GM12878 (cell line): Measurements from ENCODE around the gene CS. TPM values are rescaled to one million over a fixed set of nuclear protein-coding genes. Genes with fewer than 3 reads are reported as not detected.
A peak's percentile ranks its signal among the peaks of the same experiment; 100 is the strongest.

Experiments used
- ATAC-seq: fragments of 200-7000 bp; cut with Tn5 transposase; 3 replicates; pipeline ENCODE4 v1.9.1; 2020; ENCODE audit warnings: mild to moderate bottlenecking, moderate library complexity
- BruUV-seq: library from RNA; stranded (reverse); fragments of 400-500 nt; replicated peaks from 2 replicates; lab custom pipeline; 2021; lab: Mats Ljungman, UMichigan
- CTCF ChIA-PET: fragments of 300-600 bp; sonication (Branson Sonifier 250); formaldehyde crosslinking; extraction: SDS; loops from one replicate; lab custom pipeline; 2021; ENCODE audit warnings: inconsistent platforms; lab: Yijun Ruan, JAX
- POLR2A ChIA-PET: fragments of 350-600 bp; formaldehyde crosslinking; extraction: SDS; loops from one replicate; lab custom pipeline; 2021; ENCODE audit warnings: inconsistent platforms; lab: Charles Lee
- RAD21 ChIA-PET: fragments of 300-600 bp; sonication (Branson Sonifier 250); formaldehyde crosslinking; loops from one replicate; lab custom pipeline; 2023; ENCODE audit warnings: antibody characterized with exemption; ENCODE audit not compliant: unreplicated experiment; lab: Charles Lee
- SMC1A ChIA-PET: fragments of 300-600 bp; sonication (Branson Sonifier 250); formaldehyde crosslinking; loops from one replicate; lab custom pipeline; 2023; ENCODE audit not compliant: unreplicated experiment, uncharacterized antibody; lab: Charles Lee
- DNase-seq: peaks from one replicate; pipeline ENCODE4 v3.0.0-alpha.2; 2011; ENCODE audit warnings: low read depth, low spot score
- FAIRE-seq: peaks from 3 replicates; lab custom pipeline; 2011; peaks lifted over from hg19 to GRCh38; lab: Jason Lieb, UNC
- H2AFZ ChIP-seq: 2 replicates; pipeline ENCODE4 v1.6.0; 2011; ENCODE audit warnings: low read depth, low read length, control low read depth; ENCODE audit not compliant: control insufficient read depth
- H3K27ac ChIP-seq: 2 replicates; pipeline ENCODE4 v1.5.1; 2011; ENCODE audit warnings: control low read depth; ENCODE audit not compliant: control insufficient read depth, insufficient read depth
- H3K27me3 ChIP-seq, 2 experiments: replicated peaks in 1 of 2; 2 replicates each; pipeline versions ENCODE4 v1.6.0 to v1.6.1; 2011; ENCODE audit warnings: low read length in 1 of 2; ENCODE audit not compliant: control insufficient read depth in 2 of 2, insufficient read depth in 2 of 2
- H3K36me3 ChIP-seq, 2 experiments: 2 replicates each; pipeline ENCODE4 v1.5.1; 2011; ENCODE audit warnings: low read length in 1 of 2; ENCODE audit not compliant: control insufficient read depth in 2 of 2, insufficient read depth in 2 of 2
- H3K4me1 ChIP-seq: 2 replicates; pipeline ENCODE4 v1.6.1; 2011; ENCODE audit warnings: mild to moderate bottlenecking, low read length, moderate library complexity, mixed read lengths; ENCODE audit not compliant: control insufficient read depth, insufficient read depth
- H3K4me2 ChIP-seq: 2 replicates; pipeline ENCODE4 v1.6.0; 2011; ENCODE audit warnings: control low read depth; ENCODE audit not compliant: control insufficient read depth, insufficient read depth
- H3K4me3 ChIP-seq: fragments of 200-600 bp; sonication (generic); 2 replicates; pipeline ENCODE4 v1.5.1; 2016
- H3K79me2 ChIP-seq: 2 replicates; pipeline ENCODE4 v1.6.0; 2011; ENCODE audit warnings: low read length; ENCODE audit not compliant: control insufficient read depth, insufficient read depth
- H3K9ac ChIP-seq: 2 replicates; pipeline ENCODE4 v1.8.0; 2011; ENCODE audit warnings: low read length, control low read depth, mixed read lengths; ENCODE audit not compliant: control insufficient read depth, insufficient read depth
- H3K9me3 ChIP-seq: replicated peaks from 3 replicates; pipeline ENCODE4 v1.5.1; 2011; ENCODE audit warnings: mild to moderate bottlenecking, low read length; ENCODE audit not compliant: control insufficient read depth, insufficient read depth
- H4K20me1 ChIP-seq: 2 replicates; pipeline ENCODE4 v1.6.0; 2011; ENCODE audit not compliant: control insufficient read depth, insufficient read depth
- ATF7 ChIP-seq: fragments of 450-650 bp; IDR thresholded peaks from 2 replicates; pipeline ENCODE4 v1.6.1; 2016; ENCODE audit warnings: low read depth, mild to moderate bottlenecking
- BHLHE40 ChIP-seq, 2 experiments: fragments of 450-650 bp in 1 of 2; IDR thresholded peaks; 2 replicates each; pipeline ENCODE4 v1.6.1; 2011 to 2017; ENCODE audit warnings: low read depth in 2 of 2, borderline replicate concordance in 1 of 2, improper control_type of control experiment in 1 of 2, low read length in 1 of 2, mild to moderate bottlenecking in 1 of 2
- CHD2 ChIP-seq: IDR thresholded peaks from 2 replicates; pipeline ENCODE4 v1.6.1; 2011; ENCODE audit warnings: low read depth, low read length, improper control_type of control experiment, borderline replicate concordance
- CHD4 ChIP-seq: fragments of 200-600 bp; sonication (generic); IDR thresholded peaks from 2 replicates; pipeline ENCODE4 v1.6.1; 2016; ENCODE audit warnings: mild to moderate bottlenecking
- FOXM1 ChIP-seq: IDR thresholded peaks from 2 replicates; pipeline ENCODE4 v1.6.1; 2012; ENCODE audit warnings: low read depth, mild to moderate bottlenecking, inconsistent platforms, low read length, moderate library complexity
- IKZF1 ChIP-seq: fragments of 450-650 bp; conservative IDR thresholded peaks from 2 replicates; pipeline ENCODE4 v1.6.1; 2017; ENCODE audit warnings: antibody characterized with exemption, mild to moderate bottlenecking
- KAT2A ChIP-seq: conservative IDR thresholded peaks from 2 replicates; pipeline ENCODE4 v1.6.1; 2011; ENCODE audit warnings: low read depth, low read length; ENCODE audit not compliant: control insufficient read depth
- NFIC ChIP-seq: IDR thresholded peaks from 2 replicates; pipeline ENCODE4 v1.6.1; 2012; ENCODE audit warnings: low read depth, mild to moderate bottlenecking, inconsistent platforms, low read length, moderate library complexity
- RCOR1 ChIP-seq: conservative IDR thresholded peaks from 2 replicates; pipeline ENCODE4 v1.6.1; 2012; ENCODE audit warnings: low read depth, low read length, improper control_type of control experiment
- SMAD1 ChIP-seq: fragments of 450-650 bp; IDR thresholded peaks from 2 replicates; pipeline ENCODE4 v1.6.1; 2018; ENCODE audit warnings: mild to moderate bottlenecking, low read depth; ENCODE audit not compliant: partially characterized antibody
- STAT3 ChIP-seq: IDR thresholded peaks from 2 replicates; pipeline ENCODE4 v1.6.1; 2011; ENCODE audit warnings: low read depth, low read length, improper control_type of control experiment
- TBL1XR1 ChIP-seq: IDR thresholded peaks from 2 replicates; pipeline ENCODE4 v1.6.1; 2012; ENCODE audit warnings: low read depth, low read length, improper control_type of control experiment
- TCF12 ChIP-seq: IDR thresholded peaks from 2 replicates; pipeline ENCODE4 v1.6.1; 2011; ENCODE audit warnings: low read depth, mild to moderate bottlenecking, low read length
- ZZZ3 ChIP-seq: IDR thresholded peaks from 2 replicates; pipeline ENCODE4 v1.6.1; 2011; ENCODE audit warnings: low read depth; ENCODE audit not compliant: control insufficient read depth, insufficient read length
- WGBS: methylation state at CpG from one replicate; pipeline ENCODE4 v1.1.6; 2016; ENCODE audit warnings: low lambda C conversion rate; ENCODE audit not compliant: insufficient replicate concordance, insufficient coverage; ENCODE audit errors: missing lambda C conversion rate; 5-methylcytosine and 5-hydroxymethylcytosine counted together
- in situ Hi-C: fragments of 300-500 bp; cut with MboI; formaldehyde crosslinking; loops from 9 replicates; pipeline ENCODE4 v1.14.3; 2018; ENCODE audit warnings: mixed read lengths
- intact Hi-C: fragments of 100-400 bp; cut with micrococcal nuclease; formaldehyde crosslinking; loops from one replicate; pipeline ENCODE4 v1.14.2; 2022; ENCODE audit not compliant: unreplicated experiment
- polyA plus RNA-seq, 11 experiments: library from polyadenylated mRNA; depleted of rRNA in 4 of 11; unstranded in 6 of 11; stranded (reverse) in 5 of 11; fragments of >200 nt; fragmentation: Nextera tagmentation in 4 of 11; fragmentation: Illumina TruSeq in 1 of 11; extraction: Ambion mirVana in 4 of 11; extraction: Trizol in 1 of 11; gene quantifications; 1 replicate in 1 of 11; 2 replicates in 10 of 11; pipeline versions ENCODE4 v1.2.1 to v1.2.3, GENCODE V29; 2011 to 2016; ENCODE audit warnings: inconsistent platforms in 2 of 11, missing spikeins in 2 of 11, low read depth in 1 of 11
- total RNA-seq, 4 experiments: library from RNA; depleted of rRNA in 3 of 4; stranded (reverse); fragments of >200 nt in 3 of 4; fragmentation: Illumina TruSeq in 1 of 4; extraction: Trizol in 1 of 4; gene quantifications; 2 replicates each; pipeline versions ENCODE4 v1.2.1 to v1.2.3, GENCODE V29; 2013 to 2021
- TF ChIP-seq, protein P1 (sequence below): IDR thresholded peaks from 2 replicates; pipeline ENCODE4 v1.6.1; 2011; ENCODE audit warnings: low read depth, mild to moderate bottlenecking, low read length, moderate library complexity, borderline replicate concordance; ENCODE audit errors: extremely low read depth
- TF ChIP-seq, protein P2 (sequence below): fragments of 450-650 bp; conservative IDR thresholded peaks from 2 replicates; pipeline ENCODE4 v1.6.1; 2017; ENCODE audit warnings: mild to moderate bottlenecking, moderate library complexity
- TF ChIP-seq, protein P3 (sequence below): IDR thresholded peaks from 2 replicates; pipeline ENCODE4 v1.6.1; 2012; ENCODE audit warnings: low read depth, low read length, improper control_type of control experiment

CS gene
- total and polyA plus RNA-seq, 10 of the 15 experiments (the other 5 are each of a cell fraction or from before 2014, with no cell fraction given), result 64.9 to 276 (median 139) TPM

DNA sequence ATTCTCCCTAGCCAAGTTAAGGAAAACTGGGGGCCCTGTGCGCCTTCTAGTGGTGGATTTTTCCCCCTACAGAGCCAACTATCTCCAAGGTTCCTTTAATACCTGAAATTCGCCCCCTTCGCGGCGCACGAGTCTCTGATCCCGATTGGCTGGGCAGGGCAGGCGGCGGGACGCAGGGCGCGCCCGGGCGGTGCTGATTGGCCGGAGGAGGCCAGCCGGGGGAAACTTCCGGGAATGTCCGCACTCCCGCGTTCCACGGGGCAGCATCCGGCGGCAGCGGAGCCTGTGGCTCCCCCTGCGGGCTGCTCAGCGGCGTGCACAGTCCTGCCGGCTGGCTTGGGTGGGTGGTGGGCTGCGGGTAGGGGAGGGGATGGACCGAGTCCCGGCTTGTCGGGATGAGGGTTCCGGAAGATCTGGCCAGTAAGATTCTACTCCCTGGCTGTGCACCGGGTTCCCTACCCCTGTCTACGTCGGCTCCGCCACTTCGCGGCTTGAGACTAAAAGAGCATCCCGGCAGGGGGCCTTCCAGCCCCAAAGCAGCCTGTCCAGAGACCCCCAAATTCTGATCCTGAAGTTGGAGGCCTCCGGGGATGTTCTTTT lies 75.9 kb downstream of the CS start, which contains the start of gene NABP2:
Gene NABP2, plus strand, starts transcription at position 241 of the 600 bp plus-strand sequence. CDS start 515 bp downstream, outside the sequence.
- H3K4me3 ChIP-seq, result peak within 1 kb of the TSS; percentile 97
- 0 out of 2 replicates have a peak, but pooled peaks cover 3% of the 10 kb centered on the region for H3K4me1 ChIP-seq
- TF ChIP-seq FOXM1 (peak; percentile 73; the same call in 1 of the 2 replicates), TBL1XR1 (no peak), BHLHE40 (IDR thresholded peaks at IDR 0.05; ENCODE audit: borderline replicate concordance in 1 of 2, low read depth in 2 of 2, low read length in 1 of 2) (peak; percentile 70 to 89), KAT2A (no peak), TCF12 (0 out of 2 replicates have a peak, but pooled peaks have one; percentile 1), STAT3 (no peak), ZZZ3 (no peak), ATF7 (0 out of 2 replicates have a peak, but pooled peaks have one; percentile 17), SMAD1 (no peak), CHD4 (no peak), IKZF1 (peak; percentile 94), CHD2 (peak; percentile 87), RCOR1 (no peak), NFIC (no peak)
- TF ChIP-seq, protein P1, sequence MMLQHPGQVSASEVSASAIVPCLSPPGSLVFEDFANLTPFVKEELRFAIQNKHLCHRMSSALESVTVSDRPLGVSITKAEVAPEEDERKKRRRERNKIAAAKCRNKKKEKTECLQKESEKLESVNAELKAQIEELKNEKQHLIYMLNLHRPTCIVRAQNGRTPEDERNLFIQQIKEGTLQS, result peak; percentile 49; the same call in 1 of the 2 replicates
- TF ChIP-seq, protein P2, sequence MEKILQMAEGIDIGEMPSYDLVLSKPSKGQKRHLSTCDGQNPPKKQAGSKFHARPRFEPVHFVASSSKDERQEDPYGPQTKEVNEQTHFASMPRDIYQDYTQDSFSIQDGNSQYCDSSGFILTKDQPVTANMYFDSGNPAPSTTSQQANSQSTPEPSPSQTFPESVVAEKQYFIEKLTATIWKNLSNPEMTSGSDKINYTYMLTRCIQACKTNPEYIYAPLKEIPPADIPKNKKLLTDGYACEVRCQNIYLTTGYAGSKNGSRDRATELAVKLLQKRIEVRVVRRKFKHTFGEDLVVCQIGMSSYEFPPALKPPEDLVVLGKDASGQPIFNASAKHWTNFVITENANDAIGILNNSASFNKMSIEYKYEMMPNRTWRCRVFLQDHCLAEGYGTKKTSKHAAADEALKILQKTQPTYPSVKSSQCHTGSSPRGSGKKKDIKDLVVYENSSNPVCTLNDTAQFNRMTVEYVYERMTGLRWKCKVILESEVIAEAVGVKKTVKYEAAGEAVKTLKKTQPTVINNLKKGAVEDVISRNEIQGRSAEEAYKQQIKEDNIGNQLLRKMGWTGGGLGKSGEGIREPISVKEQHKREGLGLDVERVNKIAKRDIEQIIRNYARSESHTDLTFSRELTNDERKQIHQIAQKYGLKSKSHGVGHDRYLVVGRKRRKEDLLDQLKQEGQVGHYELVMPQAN, result no peak
- TF ChIP-seq, protein P3, sequence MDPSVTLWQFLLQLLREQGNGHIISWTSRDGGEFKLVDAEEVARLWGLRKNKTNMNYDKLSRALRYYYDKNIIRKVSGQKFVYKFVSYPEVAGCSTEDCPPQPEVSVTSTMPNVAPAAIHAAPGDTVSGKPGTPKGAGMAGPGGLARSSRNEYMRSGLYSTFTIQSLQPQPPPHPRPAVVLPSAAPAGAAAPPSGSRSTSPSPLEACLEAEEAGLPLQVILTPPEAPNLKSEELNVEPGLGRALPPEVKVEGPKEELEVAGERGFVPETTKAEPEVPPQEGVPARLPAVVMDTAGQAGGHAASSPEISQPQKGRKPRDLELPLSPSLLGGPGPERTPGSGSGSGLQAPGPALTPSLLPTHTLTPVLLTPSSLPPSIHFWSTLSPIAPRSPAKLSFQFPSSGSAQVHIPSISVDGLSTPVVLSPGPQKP, result peak; percentile 69; the same call in 1 of the 2 replicates

More for the DNA sequence above, 75.9 kb downstream of the CS start, which contains the start of gene NABP2:
- ATAC-seq (peak; percentile 90), FAIRE-seq (peak; percentile 97), DNase-seq (peak; percentile 89)
- intact Hi-C loops, result loop anchor here (1.0 to 2.0 kb wide), 4 partner anchors 17 to 105 kb away; no protein-coding TSS in a partner anchor
- BruUV-seq, result no TSS peak
- Histone ChIP-seq H2AFZ (peak within 1 kb of the TSS; percentile 96), H3K4me2 (peak within 1 kb of the TSS; percentile 97), H3K79me2 (peaks cover 30% of the 10 kb centered on the region), H4K20me1 (no peaks in the 10 kb centered on the region), H3K27me3 (no peaks in the 10 kb centered on the region), H3K9ac (peak within 1 kb of the TSS; percentile 97), H3K36me3 (peaks cover 0 to 2% of the 10 kb centered on the region in 2 experiments; a peak in 1 of 4 replicates), H3K27ac (peak within 1 kb of the TSS; percentile 65), H3K9me3 (no peaks in the 10 kb centered on the region; the same call in 2 of the 3 replicates)
- ChIA-PET POLR2A (interaction anchor here (3.9 to 4.0 kb wide), 2 partner anchors 33 to 106 kb away, joined by 41 to 68 read pairs; partner anchors contain the start of genes RPL41, SMARCC2 and ZC3H10), SMC1A (interaction anchor here (3.1 kb wide), 1 partner anchor 30 kb away, joined by 9 read pairs; no protein-coding TSS in a partner anchor), RAD21 (interaction anchor here (0.7 kb wide), 1 partner anchor 18 kb away, joined by 3 read pairs; no protein-coding TSS in a partner anchor), CTCF (interaction anchor here (1.0 to 4.2 kb wide), 4 partner anchors 17 to 106 kb away, joined by 3 to 107 read pairs (median 61); partner anchors contain the start of genes SMARCC2 and ZC3H10)
- in situ Hi-C loops, result no loop called here
- WGBS, result 1% methylated on average over 41 of the region's 41 CpGs
